KMS-11 (cell line): ENCODE data around the gene DUSP1.

ENCODE experiments used
- H2AFZ ChIP-seq: fragments of 200-600 bp; sonication (generic); 2 replicates; pipeline ENCODE4 v1.6.1; 2016; ENCODE audit warnings: antibody characterized with exemption, mixed run types, low read depth
- H3K27ac ChIP-seq: fragments of 200-600 bp; sonication (generic); 2 replicates; pipeline ENCODE4 v1.6.1; 2016; ENCODE audit warnings: mild to moderate bottlenecking, mixed run types
- H3K27me3 ChIP-seq: fragments of 200-600 bp; sonication (generic); 2 replicates; pipeline ENCODE4 v1.6.1; 2017; ENCODE audit warnings: mild to moderate bottlenecking, low read depth, mixed run types, moderate library complexity; ENCODE audit not compliant: insufficient read depth
- H3K36me3 ChIP-seq: fragments of 200-600 bp; sonication (generic); 2 replicates; pipeline ENCODE4 v1.6.1; 2017; ENCODE audit warnings: mild to moderate bottlenecking, mixed run types; ENCODE audit not compliant: insufficient read depth
- H3K4me1 ChIP-seq: fragments of 200-600 bp; sonication (generic); 2 replicates; pipeline ENCODE4 v1.6.1; 2016; ENCODE audit warnings: mild to moderate bottlenecking, low read depth, mixed run types; ENCODE audit not compliant: poor library complexity, severe bottlenecking
- H3K4me2 ChIP-seq: fragments of 200-600 bp; sonication (generic); 2 replicates; pipeline ENCODE4 v1.7.0; 2016; ENCODE audit warnings: mild to moderate bottlenecking, mixed run types
- H3K4me3 ChIP-seq: fragments of 200-600 bp; sonication (generic); IDR thresholded peaks from 2 replicates; pipeline ENCODE4 v1.6.1; 2017; ENCODE audit warnings: low read depth, low read length, mixed read lengths; ENCODE audit not compliant: insufficient read depth
- H3K79me2 ChIP-seq: fragments of 200-600 bp; sonication (generic); 2 replicates; pipeline ENCODE4 v1.6.1; 2016; ENCODE audit warnings: low read depth, mixed run types; ENCODE audit not compliant: insufficient read depth
- H3K9ac ChIP-seq: fragments of 200-600 bp; sonication (generic); 2 replicates; pipeline ENCODE4 v1.6.1; 2016; ENCODE audit warnings: mild to moderate bottlenecking, mixed run types
- H4K20me1 ChIP-seq: fragments of 200-600 bp; sonication (generic); 2 replicates; pipeline ENCODE4 v1.6.1; 2016; ENCODE audit warnings: mild to moderate bottlenecking, mixed run types; ENCODE audit not compliant: insufficient read depth
- CTCF ChIP-seq: fragments of 200-600 bp; sonication (generic); conservative IDR thresholded peaks from 2 replicates; pipeline ENCODE4 v1.6.1; 2017; ENCODE audit warnings: low read depth, mild to moderate bottlenecking, antibody characterized with exemption, low read length, moderate library complexity, mixed read lengths

DUSP1 gene

GRCh38 chr5:172779691-172780341 lies 8.8 kb upstream of the DUSP1 start:
- Histone ChIP-seq H2AFZ (no peak overlapping the region), H3K27ac (no peak overlapping the region), H3K4me2 (no peak overlapping the region), H3K36me3 (no peaks in the 10 kb centered on the region), H3K4me1 (peaks cover 18% of the 10 kb centered on the region), H3K9ac (no peak overlapping the region), H3K79me2 (no peaks in the 10 kb centered on the region), H4K20me1 (no peaks in the 10 kb centered on the region), H3K27me3 (no peaks in the 10 kb centered on the region), H3K4me3 (no peak overlapping the region)
- no peak for TF ChIP-seq CTCF

- no peak overlapping the region for H3K9ac ChIP-seq
- no peaks in the 10 kb centered on the region for H4K20me1 ChIP-seq
- H3K27ac ChIP-seq = peak overlapping the region; percentile 48
- H3K4me3 ChIP-seq = no peak overlapping the region
- H2AFZ ChIP-seq = peak overlapping the region; percentile 24; the same call in 1 of the 2 replicates
- no peaks in the 10 kb centered on the region for H3K27me3 ChIP-seq
- no peak for TF ChIP-seq CTCF
- no peaks in the 10 kb centered on the region for H3K36me3 ChIP-seq
- H3K4me2 ChIP-seq = peak overlapping the region; percentile 52
- H3K4me1 ChIP-seq = peaks cover 26% of the 10 kb centered on the region
- H3K79me2 ChIP-seq = no peaks in the 10 kb centered on the region
Observed at GRCh38 chr5:172777881-172778814, 7.2 kb upstream of the DUSP1 start.

- no peak overlapping the region for H2AFZ ChIP-seq
- H3K27me3 ChIP-seq = no peaks in the 10 kb centered on the region
- TF ChIP-seq CTCF = no peak
- H3K36me3 ChIP-seq = no peaks in the 10 kb centered on the region
- H3K27ac ChIP-seq = no peak overlapping the region
- no peaks in the 10 kb centered on the region for H4K20me1 ChIP-seq
- peaks cover 37% of the 10 kb centered on the region for H3K4me1 ChIP-seq
- H3K9ac ChIP-seq = no peak overlapping the region
- no peak overlapping the region for H3K4me2 ChIP-seq
- H3K4me3 ChIP-seq = no peak overlapping the region
- no peaks in the 10 kb centered on the region for H3K79me2 ChIP-seq
Observed at GRCh38 chr5:172776235-172776594, 5.2 kb upstream of the DUSP1 start.

GRCh38 chr5:172775326-172776234 lies 4.6 kb upstream of the DUSP1 start:
- Histone ChIP-seq H3K4me3 (no peak overlapping the region), H3K27me3 (no peaks in the 10 kb centered on the region), H3K9ac (no peak overlapping the region), H3K79me2 (peaks cover 3% of the 10 kb centered on the region; the same call in 1 of the 2 replicates), H4K20me1 (no peaks in the 10 kb centered on the region), H3K27ac (no peak overlapping the region), H3K36me3 (no peaks in the 10 kb centered on the region), H3K4me1 (peaks cover 37% of the 10 kb centered on the region), H2AFZ (no peak overlapping the region), H3K4me2 (no peak overlapping the region)
- no peak for TF ChIP-seq CTCF
